Brain microvascular endothelial cell (primary cell): ENCODE data around the gene PPP1R10.
A peak's percentile ranks its signal among the peaks of the same experiment; 100 is the strongest.

Source experiments
- DNase-seq: peaks from one replicate; pipeline ENCODE4 v3.0.0-alpha.2; 2020
- H3K27ac ChIP-seq: fragments of 250-450 bp; sonication (Bioruptor Pico); 2 replicates; pipeline ENCODE4 v1.5.1; 2020; ENCODE audit warnings: mild to moderate bottlenecking, moderate library complexity
- H3K27me3 ChIP-seq: fragments of 250-450 bp; sonication (Bioruptor Pico); replicated peaks from 2 replicates; pipeline ENCODE4 v1.5.1; 2020; ENCODE audit warnings: mild to moderate bottlenecking
- H3K36me3 ChIP-seq: fragments of 250-450 bp; sonication (Bioruptor Pico); replicated peaks from 2 replicates; pipeline ENCODE4 v1.5.1; 2020; ENCODE audit warnings: mild to moderate bottlenecking
- H3K4me3 ChIP-seq: 2 replicates; pipeline ENCODE4 v1.5.1; 2011; ENCODE audit warnings: low read depth, mild to moderate bottlenecking, control low read depth, low read length, moderate library complexity
- in situ Hi-C: cut with HindIII; loops from 2 replicates; pipeline ENCODE4 v1.10.0; 2017; ENCODE audit warnings: low sequenced_read_pairs, low pct_ligation_motif_present
- TF ChIP-seq, protein P1 (sequence below): IDR thresholded peaks from 2 replicates; pipeline ENCODE4 v1.5.1; 2011; ENCODE audit warnings: low read depth, mild to moderate bottlenecking, moderate library complexity, low read length, control low read depth, inconsistent platforms; ENCODE audit errors: missing control alignments

The PPP1R10 gene

DNA sequence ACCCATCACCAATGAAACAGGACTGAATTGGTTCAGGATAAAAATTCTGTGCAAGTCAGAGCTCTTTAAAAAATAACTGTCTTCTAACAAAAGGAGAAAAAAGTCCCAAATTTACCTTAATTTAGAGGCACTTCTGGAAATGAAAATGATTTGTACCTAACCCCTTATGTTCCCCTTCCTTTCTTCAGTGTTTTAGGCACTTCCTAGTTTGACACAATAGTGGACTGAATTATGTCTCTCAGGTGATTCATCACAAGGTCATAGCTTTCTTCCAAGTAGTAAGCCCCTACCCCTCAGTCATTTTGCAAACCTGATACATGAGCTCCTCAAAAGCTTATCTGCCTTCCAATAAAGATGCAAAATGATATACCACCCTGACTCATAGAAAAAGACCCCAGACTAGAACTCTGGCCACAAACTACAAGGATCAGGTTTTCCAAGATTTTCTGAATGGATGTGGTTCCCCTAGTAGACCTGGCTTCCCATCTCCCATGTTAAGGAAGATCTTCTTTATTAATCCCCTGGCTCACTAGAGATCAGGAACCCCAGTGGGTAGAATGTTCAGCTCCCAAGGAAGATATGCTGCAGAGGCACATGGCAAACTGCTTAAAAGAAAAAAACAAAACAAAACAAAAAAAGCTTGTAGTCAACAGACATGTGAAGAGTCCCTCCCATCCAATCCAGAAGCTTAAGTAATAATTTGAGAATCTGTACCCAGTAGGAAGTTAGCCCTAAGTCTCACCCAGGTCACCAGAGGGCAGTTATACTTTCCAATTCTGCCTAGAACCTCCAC, 3.6 kb downstream of the PPP1R10 start:
- H3K27ac ChIP-seq = no peak overlapping the region
- in situ Hi-C loops = no loop called here
- H3K4me3 ChIP-seq = no peak overlapping the region
- H3K27me3 ChIP-seq = no peaks in the 10 kb centered on the region
- DNase-seq = no peak
- TF ChIP-seq, protein P1, sequence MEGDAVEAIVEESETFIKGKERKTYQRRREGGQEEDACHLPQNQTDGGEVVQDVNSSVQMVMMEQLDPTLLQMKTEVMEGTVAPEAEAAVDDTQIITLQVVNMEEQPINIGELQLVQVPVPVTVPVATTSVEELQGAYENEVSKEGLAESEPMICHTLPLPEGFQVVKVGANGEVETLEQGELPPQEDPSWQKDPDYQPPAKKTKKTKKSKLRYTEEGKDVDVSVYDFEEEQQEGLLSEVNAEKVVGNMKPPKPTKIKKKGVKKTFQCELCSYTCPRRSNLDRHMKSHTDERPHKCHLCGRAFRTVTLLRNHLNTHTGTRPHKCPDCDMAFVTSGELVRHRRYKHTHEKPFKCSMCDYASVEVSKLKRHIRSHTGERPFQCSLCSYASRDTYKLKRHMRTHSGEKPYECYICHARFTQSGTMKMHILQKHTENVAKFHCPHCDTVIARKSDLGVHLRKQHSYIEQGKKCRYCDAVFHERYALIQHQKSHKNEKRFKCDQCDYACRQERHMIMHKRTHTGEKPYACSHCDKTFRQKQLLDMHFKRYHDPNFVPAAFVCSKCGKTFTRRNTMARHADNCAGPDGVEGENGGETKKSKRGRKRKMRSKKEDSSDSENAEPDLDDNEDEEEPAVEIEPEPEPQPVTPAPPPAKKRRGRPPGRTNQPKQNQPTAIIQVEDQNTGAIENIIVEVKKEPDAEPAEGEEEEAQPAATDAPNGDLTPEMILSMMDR = no peak
- H3K36me3 ChIP-seq = peaks cover 30% of the 10 kb centered on the region

DNA sequence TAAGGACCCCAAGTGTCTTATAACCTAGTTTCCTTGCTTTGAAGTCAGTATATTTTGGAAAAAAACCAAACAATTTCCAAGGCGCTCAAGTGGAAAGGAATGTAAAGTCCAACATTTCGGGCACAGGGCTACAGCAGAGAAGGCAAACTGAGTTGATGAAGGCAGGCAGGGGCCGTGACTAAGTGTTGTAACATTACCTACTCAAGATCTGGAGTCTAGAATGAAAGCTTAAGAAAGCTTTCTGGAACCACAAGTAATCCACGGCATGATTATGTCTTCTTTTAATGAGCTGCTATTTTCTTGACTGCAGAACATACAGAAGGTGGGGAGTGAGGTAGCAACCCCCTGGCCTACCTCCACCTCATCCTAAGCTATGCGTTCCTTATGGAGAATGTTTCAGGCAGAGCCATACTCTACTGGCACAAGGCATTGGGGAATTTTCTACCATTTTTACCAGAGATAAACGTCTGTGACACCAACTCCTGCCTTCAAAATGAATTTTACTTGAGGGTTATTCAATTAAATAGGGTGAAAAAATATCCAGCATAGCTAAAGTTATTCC, 4.3 kb downstream of the PPP1R10 start:
- DNase-seq = peak; percentile 38
- Histone ChIP-seq H3K27ac (no peak overlapping the region), H3K36me3 (peaks cover 36% of the 10 kb centered on the region), H3K27me3 (no peaks in the 10 kb centered on the region), H3K4me3 (no peak overlapping the region)
- TF ChIP-seq, protein P1 = no peak
- in situ Hi-C loops = no loop called here

DNA sequence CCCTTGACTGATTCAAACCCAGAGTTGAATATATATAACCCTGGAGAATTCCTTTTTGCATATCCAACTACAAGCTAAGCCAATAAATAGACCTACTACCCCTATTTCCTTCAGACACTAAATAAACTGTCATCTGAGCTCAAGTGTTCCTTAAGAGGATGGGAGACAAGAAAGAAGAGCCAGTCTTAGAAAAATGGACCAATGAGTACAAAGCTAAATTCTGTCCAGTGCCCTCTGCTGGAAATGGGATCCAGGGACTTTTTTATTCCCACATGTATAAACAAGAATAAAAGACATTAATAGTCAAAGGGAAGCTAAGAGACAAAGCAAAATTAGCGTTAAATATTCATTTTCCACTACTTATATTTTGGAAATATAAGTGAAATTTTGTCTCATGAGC, 4.8 kb downstream of the PPP1R10 start:
- Histone ChIP-seq H3K36me3 (peaks cover 41% of the 10 kb centered on the region), H3K4me3 (no peak overlapping the region), H3K27ac (no peak overlapping the region), H3K27me3 (no peaks in the 10 kb centered on the region)
- TF ChIP-seq, protein P1 = peak; percentile 56
- no peak for DNase-seq
- in situ Hi-C loops = no loop called here

DNA sequence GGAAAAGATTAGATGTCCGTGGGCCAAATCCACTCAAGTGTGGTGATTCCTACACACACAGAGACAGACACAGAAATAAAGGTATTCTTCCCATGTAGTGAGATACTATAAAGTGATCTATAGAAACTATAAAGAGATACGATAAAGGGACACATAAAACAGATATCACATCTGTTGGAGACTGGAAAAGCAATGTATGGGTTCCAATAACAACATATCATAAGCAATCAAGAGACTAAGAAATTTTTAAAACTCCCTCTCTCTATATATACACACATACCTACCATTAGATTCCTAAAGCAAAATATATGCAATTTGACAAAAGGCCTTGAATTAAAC, 5.2 kb downstream of the PPP1R10 start:
- TF ChIP-seq, protein P1 = no peak
- Histone ChIP-seq H3K27me3 (no peaks in the 10 kb centered on the region), H3K27ac (no peak overlapping the region), H3K36me3 (peaks cover 43% of the 10 kb centered on the region), H3K4me3 (no peak overlapping the region)
- in situ Hi-C loops = no loop called here
- no peak for DNase-seq

DNA sequence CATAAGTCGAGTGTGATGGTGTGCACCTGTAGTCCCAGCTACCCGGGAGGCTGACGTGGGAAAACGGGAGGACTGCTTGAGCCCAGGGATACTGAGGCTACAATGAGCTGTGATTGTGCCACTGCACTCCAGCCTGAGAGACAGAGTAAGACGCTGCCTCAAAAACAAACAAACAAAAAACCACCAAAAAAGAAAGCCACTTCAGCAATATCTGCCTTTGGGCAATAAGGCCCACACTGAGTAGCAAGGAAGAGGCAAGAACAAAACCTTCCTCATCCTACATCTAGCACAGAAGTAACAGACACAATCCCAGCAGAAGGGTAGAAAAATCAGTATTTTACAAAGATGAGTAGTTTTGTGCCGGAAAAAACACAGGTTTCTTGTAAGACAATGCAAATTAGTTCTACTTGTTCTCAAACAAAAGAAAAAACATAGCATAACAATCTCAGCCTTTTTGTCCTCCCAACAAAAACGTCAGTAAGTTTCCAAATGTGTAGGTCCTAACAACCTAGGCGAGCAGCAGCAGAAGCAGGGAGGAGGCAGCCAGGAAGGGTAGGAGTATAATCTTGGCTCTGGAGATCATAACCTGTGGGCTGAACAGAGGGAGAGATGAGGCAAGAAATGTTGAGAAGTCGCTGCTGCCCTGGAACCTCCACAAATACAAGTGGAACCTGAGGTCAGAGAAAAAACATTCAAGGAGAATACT, 5.7 kb downstream of the PPP1R10 start:
- H3K27ac ChIP-seq = no peak overlapping the region
- H3K27me3 ChIP-seq = no peaks in the 10 kb centered on the region
- TF ChIP-seq, protein P1 = no peak
- H3K36me3 ChIP-seq = peaks cover 43% of the 10 kb centered on the region
- no peak overlapping the region for H3K4me3 ChIP-seq
- no peak for DNase-seq
- in situ Hi-C loops = no loop called here
